Lung (tissue), 12 donors: Measurements from ENCODE around the gene DHRS3. TPM values are rescaled to one million over a fixed set of nuclear protein-coding genes. Genes with fewer than 3 reads are reported as not detected.
A peak's percentile ranks its signal among the peaks of the same experiment; 100 is the strongest.

Source experiments
- ATAC-seq: fragments of 200-7000 bp; cut with Tn5 transposase; one replicate; pipeline ENCODE4 v1.9.1; 2020; ENCODE audit warnings: moderate number of reproducible peaks; ENCODE audit not compliant: insufficient read depth, low FRiP score
- DNase-seq, 3 donors: peaks; one replicate each; pipeline ENCODE4 v3.0.0-alpha.2; 2013 to 2017
- H3K27ac ChIP-seq, 2 donors: one replicate each; pipeline ENCODE4 v1.5.1; 2013; ENCODE audit warnings: mild to moderate bottlenecking in 2 of 2, moderate library complexity in 2 of 2, control low read depth in 1 of 2, inconsistent platforms in 1 of 2, low read depth in 1 of 2, low read length in 1 of 2
- H3K27me3 ChIP-seq, 3 donors: one replicate each; pipeline ENCODE4 v1.5.1; 2013; ENCODE audit warnings: low read length in 2 of 3; ENCODE audit not compliant: control insufficient read depth in 3 of 3, insufficient read depth in 3 of 3
- H3K36me3 ChIP-seq, 4 donors: one replicate each; pipeline ENCODE4 v1.5.1; 2013; ENCODE audit warnings: low read length in 4 of 4, mild to moderate bottlenecking in 1 of 4, moderate library complexity in 1 of 4; ENCODE audit not compliant: control insufficient read depth in 4 of 4, insufficient read depth in 4 of 4
- H3K4me1 ChIP-seq, 5 donors: one replicate each; pipeline ENCODE4 v1.5.1; 2013; ENCODE audit warnings: low read length in 5 of 5, mild to moderate bottlenecking in 2 of 5, moderate library complexity in 1 of 5; ENCODE audit not compliant: control insufficient read depth in 5 of 5, insufficient read depth in 5 of 5
- H3K4me3 ChIP-seq: one replicate; pipeline ENCODE4 v1.5.1; 2013; ENCODE audit warnings: mild to moderate bottlenecking, control low read depth, moderate library complexity
- H3K9ac ChIP-seq, 2 donors: one replicate each; pipeline ENCODE4 v1.5.1; 2013; ENCODE audit warnings: low read length in 2 of 2, control low read depth in 1 of 2; ENCODE audit not compliant: insufficient read depth in 1 of 2
- H3K9me3 ChIP-seq, 4 donors: one replicate each; pipeline ENCODE4 v1.5.1; 2013; ENCODE audit warnings: low read length in 3 of 4, mild to moderate bottlenecking in 1 of 4, moderate library complexity in 1 of 4; ENCODE audit not compliant: control insufficient read depth in 4 of 4, insufficient read depth in 3 of 4
- WGBS, 2 donors: extraction: QIAGEN DNeasy Blood & Tissue Kit; methylation state at CpG; one replicate each; pipeline ENCODE4 v1.1.7; 2013; 5-methylcytosine and 5-hydroxymethylcytosine counted together
- polyA plus RNA-seq, 2 donors: library from polyadenylated mRNA; stranded (reverse); fragments of 200-250 nt; gene quantifications; one replicate each; pipeline ENCODE4 v1.2.1, GENCODE V29; 2013
- total RNA-seq, 2 donors: library from RNA; depleted of rRNA in 1 of 2; stranded (reverse); fragments of >200 nt in 1 of 2; gene quantifications; one replicate each; pipeline ENCODE4 v1.2.1, GENCODE V29; 2014 to 2021
- TF ChIP-seq, protein P1 (sequence below): IDR thresholded peaks from 2 replicates; pipeline ENCODE4 v1.5.1; 2012; ENCODE audit warnings: mild to moderate bottlenecking; ENCODE audit errors: control extremely low read depth, extremely low read depth
- donor health status: control.
- donor health status: control.
- donor health status: Bipolar disorder and iron deficiency.
- donor health status: healthy.
- donor health status: DM: yes; HTN: yes; CAD: no.

The DHRS3 gene
- total and polyA plus RNA-seq, 4 donors, result 56.7 to 109 (median 79.8) TPM

DNA sequence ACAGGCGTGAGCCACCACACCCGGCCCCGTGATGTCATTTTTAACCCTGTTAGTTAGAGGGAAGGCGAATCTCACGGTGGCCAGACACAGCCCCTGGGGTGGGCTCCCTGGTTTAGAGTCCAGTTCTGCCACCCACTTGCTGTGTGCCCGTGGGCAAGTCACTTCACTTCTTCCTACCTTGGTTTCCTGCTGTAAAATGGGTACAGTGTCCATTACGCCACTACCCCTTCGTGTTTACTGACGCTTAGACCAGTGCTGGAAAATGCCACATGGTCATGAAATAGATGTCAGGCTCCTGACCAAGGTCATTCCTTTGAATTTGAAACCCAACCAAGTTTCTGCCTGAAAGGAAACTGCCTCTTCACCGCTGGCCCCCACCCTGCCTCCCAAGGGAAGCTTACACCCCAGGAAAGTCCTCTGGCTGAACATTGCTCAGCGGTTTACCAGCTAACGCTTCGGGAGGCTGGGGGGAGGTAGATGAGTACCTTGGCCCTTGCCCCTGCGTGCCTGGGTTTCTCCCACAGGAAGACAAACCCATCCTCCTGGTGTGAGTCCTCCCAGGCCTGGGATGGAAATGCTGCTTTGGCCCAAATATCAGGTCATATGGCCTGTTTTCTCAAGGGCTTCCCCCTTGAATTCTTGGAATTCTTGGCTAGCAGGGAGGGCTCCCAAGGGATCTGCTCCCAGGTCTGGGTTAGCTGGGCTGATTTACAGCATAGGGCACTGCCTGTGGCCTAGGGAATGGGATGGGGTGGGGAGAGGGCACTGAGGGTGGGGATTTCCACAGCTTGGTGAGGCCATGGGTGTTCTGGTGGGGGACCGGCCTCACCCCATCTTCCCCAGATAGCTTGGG, 18.3 kb upstream of the DHRS3 start:
- Histone ChIP-seq H3K9me3 (peaks cover 0 to 18% (median 3%) of the 10 kb centered on the region in 4 donors), H3K4me3 (no peak overlapping the region), H3K4me1 (peaks cover 0 to 7% (median 0%) of the 10 kb centered on the region in 5 donors), H3K9ac (no peak overlapping the region), H3K36me3 (no peaks in the 10 kb centered on the region), H3K27me3 (no peaks in the 10 kb centered on the region), H3K27ac (peak overlapping the region in 1 of 2 donors; percentile 35)
- DNase-seq, result peak in 1 of 3 donors; percentile 18
- TF ChIP-seq, protein P1, sequence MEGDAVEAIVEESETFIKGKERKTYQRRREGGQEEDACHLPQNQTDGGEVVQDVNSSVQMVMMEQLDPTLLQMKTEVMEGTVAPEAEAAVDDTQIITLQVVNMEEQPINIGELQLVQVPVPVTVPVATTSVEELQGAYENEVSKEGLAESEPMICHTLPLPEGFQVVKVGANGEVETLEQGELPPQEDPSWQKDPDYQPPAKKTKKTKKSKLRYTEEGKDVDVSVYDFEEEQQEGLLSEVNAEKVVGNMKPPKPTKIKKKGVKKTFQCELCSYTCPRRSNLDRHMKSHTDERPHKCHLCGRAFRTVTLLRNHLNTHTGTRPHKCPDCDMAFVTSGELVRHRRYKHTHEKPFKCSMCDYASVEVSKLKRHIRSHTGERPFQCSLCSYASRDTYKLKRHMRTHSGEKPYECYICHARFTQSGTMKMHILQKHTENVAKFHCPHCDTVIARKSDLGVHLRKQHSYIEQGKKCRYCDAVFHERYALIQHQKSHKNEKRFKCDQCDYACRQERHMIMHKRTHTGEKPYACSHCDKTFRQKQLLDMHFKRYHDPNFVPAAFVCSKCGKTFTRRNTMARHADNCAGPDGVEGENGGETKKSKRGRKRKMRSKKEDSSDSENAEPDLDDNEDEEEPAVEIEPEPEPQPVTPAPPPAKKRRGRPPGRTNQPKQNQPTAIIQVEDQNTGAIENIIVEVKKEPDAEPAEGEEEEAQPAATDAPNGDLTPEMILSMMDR, result no peak
- ATAC-seq, result no peak
- WGBS, 2 donors, result 75 to 80% methylated on average over 15 of the region's 15 CpGs

DNA sequence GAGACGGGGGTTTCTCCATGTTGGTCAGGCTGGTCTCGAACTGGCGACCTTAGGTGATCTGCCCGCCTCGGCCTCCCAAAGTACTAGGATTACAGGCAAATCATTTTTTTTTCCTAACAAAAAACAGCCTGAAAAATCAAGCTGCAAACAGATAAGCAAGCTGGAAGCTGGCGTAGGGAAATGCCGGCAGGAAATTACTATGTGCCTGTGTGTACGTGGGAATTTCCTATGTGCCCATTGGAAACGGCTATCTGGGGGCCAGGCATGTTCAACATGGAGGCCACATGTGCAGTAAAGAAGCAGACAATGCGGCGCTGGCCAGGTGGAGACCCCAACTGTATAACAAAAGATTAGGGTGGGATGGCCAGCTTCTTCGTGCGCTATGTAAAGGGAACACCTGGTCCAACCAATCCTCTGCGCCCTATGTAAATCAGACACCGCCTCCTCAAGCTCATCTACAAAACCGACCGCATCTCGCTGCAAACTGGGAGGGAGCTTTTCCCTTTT, 16.7 kb upstream of the DHRS3 start:
- Histone ChIP-seq H3K27me3 (no peaks in the 10 kb centered on the region), H3K4me1 (peaks cover 0 to 7% (median 0%) of the 10 kb centered on the region in 5 donors), H3K36me3 (no peaks in the 10 kb centered on the region), H3K4me3 (no peak overlapping the region), H3K27ac (peak overlapping the region in 1 of 2 donors; percentile 28), H3K9ac (no peak overlapping the region), H3K9me3 (peaks cover 0 to 8% (median 3%) of the 10 kb centered on the region in 4 donors)
- DNase-seq (no peak), ATAC-seq (no peak)
- TF ChIP-seq, protein P1, result no peak
- WGBS, 2 donors, result 81 to 89% methylated on average over 18 of the region's 18 CpGs

DNA sequence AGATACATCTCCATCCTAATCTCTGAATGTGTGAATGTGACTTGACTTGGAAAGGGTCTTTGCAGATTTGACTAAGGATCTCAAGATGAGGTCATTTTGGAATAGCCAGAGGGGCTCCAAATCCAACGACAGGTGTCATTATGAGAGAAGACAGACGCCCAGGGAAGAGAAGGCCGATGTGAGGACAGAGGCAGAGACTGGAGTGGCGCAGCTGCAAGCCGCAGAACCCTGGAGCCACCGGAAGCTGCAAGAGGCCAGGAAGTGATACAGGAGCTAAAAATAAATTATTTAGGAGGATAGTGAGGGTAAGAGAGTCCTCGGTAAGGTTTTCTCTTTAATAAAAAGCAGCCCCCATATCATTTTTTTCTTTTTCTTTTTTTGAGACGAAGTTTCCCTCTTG, 16.1 kb upstream of the DHRS3 start:
- H3K9ac ChIP-seq, result no peak overlapping the region
- 58 to 60% methylated on average over 8 of the region's 8 CpGs for WGBS, 2 donors

More for the DNA sequence above, 16.1 kb upstream of the DHRS3 start:
- TF ChIP-seq, protein P1, result no peak
- DNase-seq (no peak), ATAC-seq (no peak)
- peak overlapping the region in 1 of 2 donors; percentile 28 for H3K27ac ChIP-seq
- no peak overlapping the region for H3K4me3 ChIP-seq
- no peaks in the 10 kb centered on the region for H3K27me3 ChIP-seq
- H3K36me3 ChIP-seq, result no peaks in the 10 kb centered on the region
- peaks cover 0 to 3% (median under 1%) of the 10 kb centered on the region in 4 donors for H3K9me3 ChIP-seq
- peaks cover 0 to 7% (median 3%) of the 10 kb centered on the region in 5 donors for H3K4me1 ChIP-seq
